GM19099 (cell line): Measurements from ENCODE around the gene ERP27.

ENCODE experiments used
- POLR2A ChIP-seq: IDR thresholded peaks from 3 replicates; pipeline ENCODE4 v1.6.1; 2011; ENCODE audit warnings: low read depth; ENCODE audit not compliant: insufficient read length; ENCODE audit errors: extremely low read depth

The ERP27 gene

DNA sequence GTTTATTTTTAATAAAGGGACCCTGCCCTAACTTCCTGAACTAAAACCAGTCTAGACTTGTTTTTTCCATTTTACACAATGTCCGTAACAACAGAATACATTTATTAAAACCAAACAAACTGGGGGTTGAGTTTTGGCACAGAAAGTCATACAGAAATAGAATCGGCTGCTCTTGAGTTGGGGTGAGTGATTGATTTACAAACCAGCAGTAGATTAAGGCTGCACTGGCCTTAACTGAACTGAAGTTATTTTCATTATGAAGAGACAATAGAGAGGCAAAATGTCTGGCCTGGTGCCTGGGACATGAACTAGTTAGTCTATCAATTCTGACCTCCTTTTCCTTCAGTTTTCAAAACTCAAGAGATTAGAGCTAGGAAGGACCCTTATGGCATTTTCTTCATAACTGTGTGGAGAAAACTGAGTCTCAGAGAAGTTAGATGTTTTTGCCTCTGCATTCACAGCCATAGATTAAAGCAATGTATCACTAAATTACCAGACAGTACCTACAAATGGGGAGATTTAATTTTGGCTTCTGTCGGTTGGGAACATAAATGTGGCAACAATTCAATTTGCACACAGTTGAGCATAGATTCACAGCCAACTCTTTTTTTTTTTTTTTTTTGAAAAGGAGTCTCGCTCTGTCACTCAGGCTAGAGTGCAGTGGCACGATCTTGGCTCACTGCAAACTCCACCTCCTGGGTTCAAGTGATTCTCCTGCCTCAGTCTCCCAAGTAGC, 32.9 kb downstream of the ERP27 start:
- TF ChIP-seq POLR2A = no peak

- TF ChIP-seq POLR2A = no peak
Measured at GRCh38 chr12:14904854-14905253, 33.5 kb downstream of the ERP27 start.

DNA sequence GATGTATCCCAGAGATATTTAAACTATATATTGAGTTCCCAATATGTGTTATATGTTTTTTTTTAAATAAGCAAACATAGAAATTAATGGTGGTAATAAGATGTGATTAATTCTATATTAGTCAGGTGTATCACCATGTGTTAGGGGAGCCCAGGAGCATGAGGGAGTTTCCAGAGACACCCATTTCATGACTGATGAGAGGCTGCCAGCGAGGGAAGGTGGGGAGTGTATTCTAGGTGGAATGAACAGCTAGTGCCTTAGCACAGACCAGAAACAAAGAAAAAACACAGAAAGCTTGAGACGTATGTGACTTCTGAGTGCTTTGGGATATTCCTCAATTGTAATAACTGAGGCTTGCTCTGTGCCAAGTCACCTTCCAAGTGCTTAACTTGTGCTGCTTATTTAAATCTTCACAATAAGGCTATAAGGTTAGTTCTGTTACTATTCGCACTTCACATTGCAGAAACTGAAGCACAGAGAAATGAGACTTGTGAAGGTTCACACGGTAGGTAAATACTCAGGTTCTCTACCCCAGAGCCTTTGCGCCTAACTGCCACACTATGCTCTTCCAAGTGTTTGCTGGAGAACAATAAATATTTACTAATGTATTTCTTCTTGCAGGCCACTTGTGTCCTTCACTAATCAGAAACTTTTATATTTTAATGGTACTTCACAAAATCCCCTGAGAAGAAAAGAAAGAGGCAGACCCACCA, 34.8 kb downstream of the ERP27 start:
- TF ChIP-seq POLR2A = no peak

DNA sequence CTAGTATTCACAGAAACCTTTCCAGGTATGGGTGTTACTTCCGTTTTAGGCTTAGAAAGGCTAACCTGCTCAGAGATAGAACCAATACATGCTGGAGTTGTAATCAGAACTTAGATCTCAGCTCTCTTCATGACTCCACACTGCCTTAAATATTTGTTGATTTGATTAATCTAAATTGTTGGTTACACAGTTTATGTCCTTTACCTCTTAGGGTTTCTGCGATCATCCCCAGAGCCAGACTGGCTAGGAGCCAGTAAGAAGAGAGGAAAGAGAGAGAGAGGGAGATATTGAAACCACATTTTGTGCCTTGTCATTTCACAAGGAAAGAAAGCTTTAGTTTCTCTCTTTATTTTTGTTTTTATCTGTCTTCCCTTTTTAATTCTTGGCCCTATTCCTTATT, 35.9 kb downstream of the ERP27 start:
- no peak for TF ChIP-seq POLR2A

GRCh38 chr12:14901228-14901562, 37.1 kb downstream of the ERP27 start:
- TF ChIP-seq POLR2A = no peak

DNA sequence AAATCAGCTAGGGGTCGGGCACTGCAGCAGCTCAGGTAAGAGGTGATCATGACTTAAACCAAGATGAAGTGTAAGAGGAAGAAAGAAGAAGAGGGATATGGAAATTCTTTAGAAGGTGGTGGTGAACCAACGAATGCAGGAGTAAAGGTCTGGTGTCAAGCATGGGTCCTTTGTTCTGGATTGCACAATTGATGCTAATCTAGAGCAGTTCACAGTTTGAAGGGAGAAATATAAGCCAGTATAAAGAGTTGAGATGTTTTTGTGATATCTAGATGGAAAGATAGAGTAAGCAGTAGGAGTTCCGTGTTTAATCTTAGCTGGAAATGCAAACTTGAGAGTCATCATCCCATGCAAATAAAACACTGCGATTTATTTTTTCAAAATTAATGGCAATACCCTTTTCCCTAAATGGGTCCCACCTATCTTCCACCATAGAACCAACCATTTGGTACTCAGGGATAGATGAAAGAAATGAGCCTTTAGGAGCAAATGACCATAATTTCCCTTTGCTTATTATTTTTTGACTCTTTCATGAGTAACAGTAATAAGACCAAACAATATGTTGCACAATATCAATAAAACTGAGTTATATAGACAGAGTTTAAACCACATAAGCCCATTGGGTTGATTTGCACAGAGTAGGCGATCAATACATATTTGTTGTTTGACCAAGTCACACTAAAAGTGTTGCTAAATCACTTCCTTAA, 37.7 kb downstream of the ERP27 start:
- no peak for TF ChIP-seq POLR2A

- TF ChIP-seq POLR2A = no peak
Measured at GRCh38 chr12:14896521-14897169, 41.7 kb downstream of the ERP27 start.

GRCh38 chr12:14893506-14894250, 44.7 kb downstream of the ERP27 start:
- no peak for TF ChIP-seq POLR2A

- TF ChIP-seq POLR2A = no peak
Measured at GRCh38 chr12:14892726-14893505, 45.4 kb downstream of the ERP27 start.

GRCh38 chr12:14890701-14891100, 47.6 kb downstream of the ERP27 start:
- no peak for TF ChIP-seq POLR2A

GRCh38 chr12:14886271-14886670, 52.1 kb downstream of the ERP27 start:
- no peak for TF ChIP-seq POLR2A

DNA sequence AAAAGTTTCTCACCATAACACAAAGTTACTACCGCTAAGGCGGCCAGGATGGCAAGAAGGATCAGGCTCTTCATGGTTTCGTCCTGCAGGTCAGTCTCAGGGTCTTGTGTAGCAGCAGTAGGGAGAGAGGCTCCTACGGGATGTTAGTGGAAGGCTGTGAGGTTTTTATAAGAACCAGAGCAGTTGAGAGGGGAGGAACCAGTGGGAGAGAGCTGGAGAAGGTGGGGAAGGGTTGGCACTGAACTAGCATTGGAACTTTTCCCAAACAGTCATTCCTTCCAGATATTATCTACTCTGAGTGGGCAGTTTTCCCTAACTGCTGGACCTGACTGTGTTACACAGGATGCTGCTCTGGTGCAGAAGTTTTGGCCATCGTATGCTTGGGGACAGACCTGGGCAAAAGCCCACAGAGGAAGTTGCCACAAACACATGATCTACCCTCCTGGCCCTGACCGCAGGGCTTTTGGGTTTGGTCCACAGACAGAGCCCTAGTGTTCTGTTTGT, 52.6 kb downstream of the ERP27 start, which contains the start of gene MGP:
TSS of gene MGP (minus strand) at position 137 of the 504 bp plus-strand sequence. CDS start at position 74, 63 bp downstream.
- TF ChIP-seq POLR2A = no peak

- no peak for TF ChIP-seq POLR2A
Measured at GRCh38 chr12:14884458-14884878, 53.9 kb downstream of the ERP27 start.

GRCh38 chr12:14883686-14884085, 54.7 kb downstream of the ERP27 start:
- no peak for TF ChIP-seq POLR2A
